GM18873 (cell line): Measurements from ENCODE around the gene HSPA1L.

Experiments used
- ATAC-seq: cut with Tn5 transposase; IDR thresholded peaks from one replicate; pipeline ENCODE4 v1.9.1; 2021; ENCODE audit warnings: mild to moderate bottlenecking, moderate library complexity, moderate number of reproducible peaks; ENCODE audit not compliant: unreplicated experiment, low FRiP score

Gene HSPA1L

GRCh38 chr6:31785475-31785874 is 29.6 kb downstream of the HSPA1L start:
- no peak for ATAC-seq

GRCh38 chr6:31784098-31784925 is 30.8 kb downstream of the HSPA1L start:
- ATAC-seq, result no peak

GRCh38 chr6:31782126-31782855 is 32.8 kb downstream of the HSPA1L start:
- no peak for ATAC-seq

GRCh38 chr6:31781244-31782125 is 33.6 kb downstream of the HSPA1L start:
- ATAC-seq, result no peak

DNA sequence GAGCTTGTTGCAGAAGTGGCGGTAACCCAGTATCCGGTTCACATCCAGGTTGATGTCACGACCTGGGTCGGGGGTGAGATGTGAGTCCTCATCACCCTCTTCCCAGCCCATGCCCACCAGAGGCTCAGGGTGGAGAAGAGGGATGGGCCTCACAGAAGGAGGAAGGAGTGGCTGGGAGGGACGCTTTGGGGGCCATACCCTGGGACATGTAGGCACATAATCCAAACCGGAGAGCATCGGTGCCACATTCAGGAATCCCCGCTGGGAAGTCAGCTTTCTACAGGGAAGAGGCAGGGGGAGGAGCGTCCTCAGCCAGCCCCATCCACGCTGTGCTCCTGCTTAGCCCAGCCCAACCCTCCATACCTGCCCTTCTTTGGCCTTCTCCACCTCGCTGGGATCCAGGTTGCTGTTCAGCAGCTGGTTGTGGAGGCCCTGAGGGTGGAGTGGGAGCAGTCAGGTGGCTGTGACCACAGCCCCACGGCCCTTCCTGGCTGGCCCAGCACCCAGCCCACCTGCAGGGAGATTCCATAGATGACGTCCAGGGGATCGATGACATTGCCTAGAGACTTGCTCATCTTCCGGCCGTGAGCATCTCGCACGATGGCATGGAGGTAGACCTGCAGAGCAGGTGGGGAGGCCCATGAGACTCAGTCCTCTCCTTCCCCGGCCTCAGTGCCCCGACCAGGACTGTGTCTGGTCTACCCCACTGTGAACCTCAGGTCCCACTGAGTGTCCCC is 34.4 kb downstream of the HSPA1L start:
- ATAC-seq, result no peak

DNA sequence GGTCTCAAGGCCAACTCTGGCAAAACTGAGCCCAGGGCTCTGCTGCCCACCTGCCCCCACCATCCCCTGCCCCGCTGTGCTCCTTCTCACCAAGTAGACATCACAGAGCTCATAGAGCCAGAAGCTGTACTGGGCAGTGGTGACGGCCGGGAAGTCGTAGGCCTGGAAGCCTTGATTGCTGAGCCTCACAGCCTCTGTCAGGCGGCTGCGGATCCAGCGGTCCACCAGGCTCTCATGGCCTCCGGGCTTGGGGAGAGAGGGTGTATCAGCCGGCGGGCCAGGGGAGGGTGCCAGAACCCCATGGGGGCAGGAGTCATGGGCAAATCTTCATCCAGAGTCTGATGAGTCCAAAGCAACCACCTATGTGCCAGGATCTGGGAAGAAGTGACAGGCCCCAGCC is 35.2 kb downstream of the HSPA1L start:
- no peak for ATAC-seq

GRCh38 chr6:31778999-31779885 is 35.8 kb downstream of the HSPA1L start:
- no peak for ATAC-seq

DNA sequence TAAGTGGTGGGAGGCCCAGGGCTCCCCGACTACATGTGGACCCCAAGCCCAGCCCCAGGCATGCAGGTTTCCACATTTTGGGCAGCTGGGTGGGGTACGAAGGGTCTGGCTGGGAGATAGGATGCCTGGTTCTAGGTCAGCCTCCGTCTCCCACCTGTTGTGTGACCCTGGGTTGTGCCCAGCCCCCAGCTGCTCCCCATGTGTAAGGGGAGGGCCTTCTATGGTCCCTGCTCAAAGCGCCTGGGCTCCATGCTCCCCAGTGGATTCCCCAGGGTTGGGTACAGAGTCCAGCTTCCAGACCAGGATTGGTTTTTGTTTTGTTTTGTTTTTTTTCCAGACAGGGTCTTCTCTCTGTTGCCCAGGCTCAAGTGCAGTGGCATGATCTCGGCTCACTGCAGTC is 36.9 kb downstream of the HSPA1L start:
- ATAC-seq, result no peak

GRCh38 chr6:31777667-31778050 is 37.4 kb downstream of the HSPA1L start:
- no peak for ATAC-seq

DNA sequence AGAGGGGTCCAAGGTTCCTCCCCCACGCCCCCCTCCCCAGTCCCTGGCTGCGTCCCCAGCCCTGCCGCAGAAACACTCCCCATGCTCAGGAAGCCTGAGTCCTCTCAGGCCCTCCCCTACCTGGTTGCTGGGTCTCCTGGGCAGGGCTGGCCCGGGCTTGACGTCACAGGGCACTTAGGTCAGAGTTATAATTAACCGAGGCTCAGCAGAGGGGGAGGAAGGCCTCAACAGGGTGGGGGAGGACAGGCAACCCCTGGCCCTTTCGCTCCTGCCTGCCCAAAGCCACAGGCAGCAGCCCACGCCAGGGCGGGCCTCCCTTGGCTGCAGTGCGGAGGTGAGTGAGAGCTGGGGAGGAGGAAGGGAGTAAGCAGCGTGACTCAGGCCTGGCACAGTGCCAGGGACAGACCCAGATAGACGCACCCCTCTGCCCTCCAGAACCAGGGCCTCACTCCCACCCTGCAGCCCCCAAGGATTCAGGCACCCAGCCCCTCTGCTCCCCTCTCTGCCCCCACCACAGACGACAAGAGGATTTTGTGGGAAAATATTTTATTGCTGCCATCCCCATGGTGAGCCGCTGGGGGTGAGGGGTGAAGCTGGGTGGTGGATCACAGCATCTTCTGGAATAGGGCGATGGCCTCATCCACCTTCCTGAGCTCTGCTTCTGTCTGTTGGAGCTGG is 38.0 kb downstream of the HSPA1L start, which contains the start of gene VWA7:
Gene VWA7, minus strand, starts transcription at position 340 of the 678 bp plus-strand sequence. CDS start 549 bp downstream, outside the sequence.
- no peak for ATAC-seq

DNA sequence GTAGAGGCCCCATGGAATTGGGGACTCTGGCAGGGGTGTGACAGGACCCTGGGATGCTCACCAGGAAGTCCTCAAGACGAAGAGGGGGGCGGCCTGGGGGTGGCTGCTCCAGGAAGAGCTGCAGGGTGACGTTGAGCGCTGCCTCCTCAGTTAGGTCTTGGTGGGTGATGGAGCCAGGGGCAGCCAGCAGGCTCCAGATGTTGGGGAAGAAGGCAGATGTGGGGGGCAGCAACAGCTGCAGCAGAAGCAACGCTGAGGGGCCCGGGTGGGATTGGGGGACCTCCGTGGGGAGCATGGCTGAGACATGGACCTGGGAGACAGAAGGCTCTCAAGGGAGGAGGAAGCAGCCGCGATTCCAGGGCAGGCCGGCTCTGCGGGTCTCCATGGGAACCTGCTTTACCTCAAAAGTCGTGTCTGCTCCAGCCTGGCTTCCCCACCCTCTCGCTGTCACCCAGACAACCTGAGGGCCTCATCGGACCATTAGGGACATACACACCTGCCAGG is 38.5 kb downstream of the HSPA1L start:
- ATAC-seq, result no peak

DNA sequence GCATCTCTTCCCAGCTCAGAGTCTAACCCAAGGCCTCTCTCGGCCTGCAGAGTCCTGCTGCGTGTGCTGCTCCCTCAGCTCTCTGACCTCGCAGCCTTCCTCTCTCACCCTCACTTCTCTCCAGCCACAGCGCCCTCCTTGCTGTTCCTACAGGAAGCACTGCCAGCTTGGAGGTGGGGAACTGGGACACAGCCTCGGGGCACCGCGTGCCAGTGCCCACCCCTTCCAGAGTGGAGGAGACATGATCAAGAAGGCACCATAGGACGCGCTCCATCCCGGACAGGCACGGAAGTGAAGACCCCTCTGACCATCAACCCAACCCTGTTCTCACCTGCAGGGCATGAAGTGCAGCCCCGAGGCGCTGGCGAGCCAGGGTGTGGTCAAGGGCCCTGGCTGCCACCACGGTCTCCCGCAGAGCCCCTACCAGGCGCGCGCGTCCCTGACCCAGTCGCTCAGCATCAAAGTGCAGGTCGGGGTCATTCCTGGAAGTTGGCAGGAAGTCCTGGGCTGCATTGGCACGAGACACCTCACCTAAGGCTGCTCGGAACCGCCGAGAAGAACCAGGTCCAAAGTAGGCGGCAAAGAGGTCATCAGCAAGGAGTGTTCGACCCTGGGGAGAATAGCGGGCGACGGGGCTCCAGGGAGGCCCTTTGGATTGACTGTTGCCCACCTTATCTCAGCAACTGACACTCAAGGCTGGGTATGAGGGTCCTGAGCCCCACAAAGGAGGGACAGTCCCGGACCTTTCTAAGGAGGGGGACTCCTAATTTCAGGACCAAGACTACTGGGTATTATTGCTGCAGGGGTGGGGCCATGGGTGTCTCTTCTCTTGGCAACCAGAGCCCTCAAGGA is 39.2 kb downstream of the HSPA1L start:
- no peak for ATAC-seq

DNA sequence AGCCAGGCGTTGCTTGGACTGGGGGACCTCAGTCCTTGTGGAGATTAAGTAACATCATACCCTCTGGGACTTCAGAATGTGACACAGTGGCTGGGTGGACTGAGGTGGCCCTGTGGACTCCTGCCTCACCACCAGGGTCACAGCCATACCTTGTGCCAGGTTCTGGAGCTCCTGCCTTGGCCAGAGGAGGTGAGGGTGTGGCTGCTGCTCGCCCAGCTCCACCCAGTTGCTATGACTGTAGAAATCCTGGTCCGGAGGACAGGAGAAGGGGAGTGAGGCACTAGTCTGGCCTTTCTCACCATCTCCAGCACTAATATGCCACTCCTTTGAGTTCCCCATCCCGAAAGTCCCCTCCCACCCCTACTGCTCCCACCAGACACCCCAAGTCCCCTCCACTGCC is 39.9 kb downstream of the HSPA1L start:
- ATAC-seq, result no peak

DNA sequence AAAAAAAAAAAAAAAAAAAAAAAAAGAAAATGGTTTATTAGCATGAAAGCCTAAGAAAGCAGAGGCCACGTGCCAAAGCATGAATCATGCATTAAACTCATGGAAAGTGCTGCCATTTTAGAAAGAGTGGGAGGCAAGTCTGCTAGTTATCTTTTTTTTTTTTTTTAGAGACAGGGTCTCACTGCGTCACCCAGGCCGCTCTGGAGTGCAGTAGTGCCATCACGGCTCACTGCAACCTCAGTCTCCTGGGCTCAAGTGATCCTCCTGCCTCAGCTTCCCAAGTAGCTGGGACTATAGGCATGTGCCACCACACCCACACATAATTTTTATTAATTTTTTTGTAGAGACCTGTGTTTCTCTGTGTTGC is 43.1 kb downstream of the HSPA1L start:
- no peak for ATAC-seq

GRCh38 chr6:31770860-31771259 is 44.2 kb downstream of the HSPA1L start:
- ATAC-seq, result no peak

DNA sequence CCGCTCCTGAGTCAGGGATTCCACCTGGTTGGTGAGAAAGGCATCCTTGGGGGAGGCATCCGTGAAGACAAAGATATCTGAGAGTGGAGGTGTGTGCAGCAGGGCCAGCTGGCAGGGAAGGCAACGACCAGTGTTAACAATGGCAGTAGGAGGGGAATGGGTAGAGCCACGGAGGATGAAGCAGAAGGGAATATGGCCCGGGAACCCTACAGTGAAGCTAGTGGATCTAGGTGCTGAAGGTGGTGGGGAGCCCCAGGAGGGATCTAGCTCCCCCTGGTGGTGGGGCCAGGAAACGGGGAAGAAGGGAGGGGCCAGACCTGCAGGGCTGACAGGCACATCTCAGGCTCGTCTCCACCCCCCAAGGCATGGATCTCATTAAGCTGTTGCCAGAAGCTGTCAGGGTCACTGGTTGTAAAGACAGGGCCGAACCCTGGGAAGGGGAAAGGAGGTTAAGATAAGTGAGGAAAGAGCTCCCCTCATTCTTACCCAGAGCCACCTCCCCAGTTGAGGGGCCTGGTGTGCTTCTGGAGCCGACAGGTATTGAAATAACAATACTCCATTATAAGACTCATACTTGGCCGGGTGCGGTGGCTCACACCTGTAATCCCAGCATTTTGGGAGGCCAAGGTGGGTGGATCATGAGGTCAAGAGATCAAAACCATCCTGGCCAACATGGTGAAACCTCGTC is 45.3 kb downstream of the HSPA1L start:
- no peak for ATAC-seq
